Sigmoid colon (tissue), 7 donors: Measurements from ENCODE around the gene SLC7A8. TPM values are rescaled to one million over a fixed set of nuclear protein-coding genes. Genes with fewer than 3 reads are reported as not detected.
A peak's percentile ranks its signal among the peaks of the same experiment; 100 is the strongest.

Experiments
- DNase-seq: peaks from one replicate; pipeline ENCODE4 v3.0.0-alpha.2; 2019
- H3K27ac ChIP-seq, 4 donors: fragments of 200-600 bp; sonication (generic); one replicate each; pipeline ENCODE4 v1.5.1; 2016 to 2019; ENCODE audit warnings: mild to moderate bottlenecking in 1 of 4
- H3K27me3 ChIP-seq, 3 donors: fragments of 200-600 bp; sonication (generic); one replicate each; pipeline ENCODE4 v1.5.1; 2019; ENCODE audit warnings: mild to moderate bottlenecking in 1 of 3
- H3K36me3 ChIP-seq, 4 donors: fragments of 200-600 bp; sonication (generic); one replicate each; pipeline ENCODE4 v1.5.1; 2016 to 2019
- H3K4me1 ChIP-seq, 4 donors: fragments of 200-600 bp; sonication (generic); one replicate each; pipeline ENCODE4 v1.5.1; 2017 to 2019
- H3K4me3 ChIP-seq, 4 donors: fragments of 200-600 bp; sonication (generic); one replicate each; pipeline ENCODE4 v1.5.1; 2017 to 2019; ENCODE audit warnings: mild to moderate bottlenecking in 2 of 4, moderate library complexity in 1 of 4
- H3K9me3 ChIP-seq, 4 donors: fragments of 200-600 bp in 3 of 4; sonication (generic) in 3 of 4; one replicate each; pipeline versions ENCODE4 v1.5.1 to v1.6.1; 2013 to 2019
- CTCF ChIP-seq, 4 experiments: fragments of 450-650 bp in 3 of 4; fragments of 200-600 bp in 1 of 4; IDR thresholded peaks; one replicate each; pipeline ENCODE4 v1.5.1; 2016 to 2019; ENCODE audit warnings: antibody characterized with exemption in 4 of 4, mild to moderate bottlenecking in 3 of 4, moderate library complexity in 2 of 4
- EP300 ChIP-seq, 4 donors: sonication (generic); formaldehyde crosslinking; IDR thresholded peaks; one replicate each; pipeline ENCODE4 v1.6.1; 2017; ENCODE audit warnings: antibody characterized with exemption in 4 of 4
- POLR2A ChIP-seq, 2 donors: fragments of 450-650 bp; IDR thresholded peaks; one replicate each; pipeline ENCODE4 v1.6.1; 2016; ENCODE audit warnings: antibody characterized with exemption in 2 of 2, mild to moderate bottlenecking in 2 of 2, moderate library complexity in 2 of 2
- POLR2AphosphoS5 ChIP-seq, 4 donors: sonication (generic); formaldehyde crosslinking; IDR thresholded peaks; one replicate each; pipeline ENCODE4 v1.6.1; 2017; ENCODE audit warnings: antibody characterized with exemption in 4 of 4
- WGBS, 2 donors: extraction: QIAGEN DNeasy Blood & Tissue Kit; methylation state at CpG; one replicate each; pipeline ENCODE4 v1.1.7; 2013; 5-methylcytosine and 5-hydroxymethylcytosine counted together
- intact Hi-C: fragments of 100-400 bp; cut with DNase I; formaldehyde crosslinking; loops from one replicate; pipeline ENCODE4 v1.15.1; 2023
- polyA plus RNA-seq, 3 donors: library from polyadenylated mRNA; stranded (reverse); fragments of 200-250 nt; gene quantifications; one replicate each; pipeline ENCODE4 v1.2.3, GENCODE V29; 2013
- total RNA-seq, 4 donors: library from RNA; depleted of rRNA; stranded (reverse); fragments of >200 nt; gene quantifications; one replicate each; pipeline ENCODE4 v1.1.0, GENCODE V29; 2016
- donor health status: healthy with polysubstance abuse.
- donor health status: Bipolar disorder and iron deficiency.
- donor health status: healthy.

The SLC7A8 gene
- total and polyA plus RNA-seq, 7 donors: 5.5 to 24.7 (median 13.2) TPM

GRCh38 chr14:23162800-23163199 is 20.7 kb downstream of the SLC7A8 start:
- DNase-seq: no peak
- 64 to 90% methylated on average over 4 of the region's 4 CpGs for WGBS, 2 donors
- H3K4me1 ChIP-seq: peaks cover 3 to 21% (median 11%) of the 10 kb centered on the region in 4 donors
- no peaks in the 10 kb centered on the region for H3K36me3 ChIP-seq
- no peaks in the 10 kb centered on the region for H3K27me3 ChIP-seq
- intact Hi-C loops: no loop called here
- TF ChIP-seq EP300 (IDR thresholded peaks at IDR 0.05) (no peak), POLR2A (IDR thresholded peaks at IDR 0.05) (no peak)
- no peak overlapping the region for H3K4me3 ChIP-seq
- H3K9me3 ChIP-seq: no peaks in the 10 kb centered on the region
- H3K27ac ChIP-seq: no peak overlapping the region

GRCh38 chr14:23162005-23162404 is 21.5 kb downstream of the SLC7A8 start:
- H3K9me3 ChIP-seq: no peaks in the 10 kb centered on the region
- 16 to 53% methylated on average over 5 of the region's 5 CpGs for WGBS, 2 donors
- peaks cover 2 to 13% (median 3%) of the 10 kb centered on the region in 4 donors for H3K4me1 ChIP-seq
- H3K4me3 ChIP-seq: no peak overlapping the region
- H3K27me3 ChIP-seq: no peaks in the 10 kb centered on the region
- H3K27ac ChIP-seq: no peak overlapping the region
- TF ChIP-seq EP300 (IDR thresholded peaks at IDR 0.05) (no peak), CTCF (IDR thresholded peaks at IDR 0.05) (no peak), POLR2A (IDR thresholded peaks at IDR 0.05) (no peak), POLR2AphosphoS5 (IDR thresholded peaks at IDR 0.05) (no peak)
- intact Hi-C loops: no loop called here
- no peaks in the 10 kb centered on the region for H3K36me3 ChIP-seq
- DNase-seq: no peak

- intact Hi-C loops: no loop called here
- Histone ChIP-seq H3K27me3 (no peaks in the 10 kb centered on the region), H3K4me1 (peaks cover 0 to 9% (median 1%) of the 10 kb centered on the region in 4 donors), H3K4me3 (no peak overlapping the region), H3K36me3 (no peaks in the 10 kb centered on the region), H3K27ac (peak overlapping the region in 2 of 4 donors; percentile 28 to 47), H3K9me3 (no peaks in the 10 kb centered on the region)
- TF ChIP-seq CTCF (IDR thresholded peaks at IDR 0.05): no peak
- TF ChIP-seq POLR2A (IDR thresholded peaks at IDR 0.05): no peak
- no peak for TF ChIP-seq EP300 (IDR thresholded peaks at IDR 0.05)
- no peak for TF ChIP-seq POLR2AphosphoS5 (IDR thresholded peaks at IDR 0.05)
- WGBS, 2 donors: 55% methylated on average over 11 of the region's 11 CpGs
- no peak for DNase-seq
Measured at GRCh38 chr14:23160924-23161522, 22.4 kb downstream of the SLC7A8 start.

- Histone ChIP-seq H3K4me3 (no peak overlapping the region), H3K9me3 (no peaks in the 10 kb centered on the region), H3K4me1 (peaks cover 0 to 24% (median 16%) of the 10 kb centered on the region in 4 donors), H3K36me3 (no peaks in the 10 kb centered on the region), H3K27me3 (no peaks in the 10 kb centered on the region), H3K27ac (no peak overlapping the region)
- DNase-seq: no peak
- intact Hi-C loops: no loop called here
- TF ChIP-seq POLR2AphosphoS5 (IDR thresholded peaks at IDR 0.05) (no peak), CTCF (IDR thresholded peaks at IDR 0.05) (no peak), EP300 (IDR thresholded peaks at IDR 0.05) (no peak), POLR2A (IDR thresholded peaks at IDR 0.05) (no peak)
- WGBS, 2 donors: 84 to 86% methylated on average over 1 of the region's 1 CpG
Measured at GRCh38 chr14:23159532-23159931, 23.9 kb downstream of the SLC7A8 start.

- Histone ChIP-seq H3K36me3 (no peaks in the 10 kb centered on the region), H3K27me3 (no peaks in the 10 kb centered on the region), H3K4me3 (no peak overlapping the region), H3K9me3 (no peaks in the 10 kb centered on the region), H3K27ac (no peak overlapping the region), H3K4me1 (peaks cover 0 to 30% (median 23%) of the 10 kb centered on the region in 4 donors)
- 90 to 91% methylated on average over 2 of the region's 2 CpGs for WGBS, 2 donors
- TF ChIP-seq POLR2AphosphoS5 (IDR thresholded peaks at IDR 0.05): no peak
- no peak for TF ChIP-seq POLR2A (IDR thresholded peaks at IDR 0.05)
- no peak for TF ChIP-seq EP300 (IDR thresholded peaks at IDR 0.05)
- no peak for TF ChIP-seq CTCF (IDR thresholded peaks at IDR 0.05)
- DNase-seq: no peak
- intact Hi-C loops: no loop called here
Measured at GRCh38 chr14:23158779-23159178, 24.7 kb downstream of the SLC7A8 start.
